Uterus (tissue), 2 donors: ENCODE results near the gene SIVA1.

Source experiments
- CTCF ChIP-seq, 4 experiments: fragments of 200-600 bp in 2 of 4; fragments of 450-650 bp in 2 of 4; sonication (generic) in 2 of 4; IDR thresholded peaks; one replicate each; pipeline ENCODE4 v1.5.1; 2016 to 2019; ENCODE audit warnings: antibody characterized with exemption in 4 of 4, mild to moderate bottlenecking in 2 of 4, moderate library complexity in 1 of 4
- POLR2A ChIP-seq, 2 donors: fragments of 450-650 bp; IDR thresholded peaks; one replicate each; pipeline ENCODE4 v1.6.1; 2016; ENCODE audit warnings: antibody characterized with exemption in 2 of 2, mild to moderate bottlenecking in 1 of 2, moderate library complexity in 1 of 2

DNA sequence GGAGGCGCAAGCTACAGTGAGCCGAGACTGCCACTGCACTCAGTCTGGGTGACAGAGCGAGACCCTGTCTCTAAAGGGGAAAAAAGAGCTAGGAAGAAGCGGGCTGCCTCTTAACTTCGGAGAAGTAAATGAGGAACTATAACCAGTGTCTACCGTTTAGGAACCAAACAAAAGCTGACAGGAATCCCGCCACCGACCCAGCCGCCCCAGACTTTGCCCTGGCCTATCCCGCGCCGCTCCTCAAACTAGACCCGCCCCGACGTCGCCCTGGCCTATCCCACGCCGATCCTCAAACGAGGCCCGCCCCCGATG lies 568 bp upstream of the SIVA1 start:
- TF ChIP-seq CTCF (IDR thresholded peaks at IDR 0.05) = no peak
- no peak for TF ChIP-seq POLR2A (IDR thresholded peaks at IDR 0.05)
